DND-41 (cell line): ENCODE results near the gene PMS1.
A peak's percentile ranks its signal among the peaks of the same experiment; 100 is the strongest.

Experiments used
- ATAC-seq: fragments of 200-7000 bp; cut with Tn5 transposase; 3 replicates; pipeline ENCODE4 v1.9.1; 2021; ENCODE audit warnings: low read depth; ENCODE audit not compliant: insufficient read depth
- DNase-seq: peaks from one replicate; pipeline ENCODE4 v3.0.0-alpha.2; 2020
- H2AFZ ChIP-seq: 2 replicates; pipeline ENCODE4 v1.6.0; 2012; ENCODE audit warnings: low read depth, low read length
- H3K27ac ChIP-seq: 2 replicates; pipeline ENCODE4 v1.5.1; 2012; ENCODE audit warnings: low read length, inconsistent platforms
- H3K27me3 ChIP-seq: fragments of 200-600 bp; sonication (generic); 2 replicates; pipeline ENCODE4 v1.6.0; 2012; ENCODE audit warnings: low read length, mild to moderate bottlenecking, inconsistent platforms; ENCODE audit not compliant: insufficient read depth, poor library complexity
- H3K36me3 ChIP-seq: 2 replicates; pipeline ENCODE4 v1.5.1; 2012; ENCODE audit warnings: low read length, inconsistent platforms; ENCODE audit not compliant: insufficient read depth
- H3K4me1 ChIP-seq: 2 replicates; pipeline ENCODE4 v1.5.1; 2012; ENCODE audit warnings: mild to moderate bottlenecking, low read length; ENCODE audit not compliant: insufficient read depth
- H3K4me2 ChIP-seq: 2 replicates; pipeline ENCODE4 v1.6.0; 2012; ENCODE audit warnings: mild to moderate bottlenecking, moderate library complexity, low read length, inconsistent platforms; ENCODE audit not compliant: insufficient read depth
- H3K4me3 ChIP-seq, 2 experiments: fragments of 200-600 bp in 1 of 2; shearing (Covaris generic) in 1 of 2; 2 replicates each; pipeline ENCODE4 v1.5.1; 2012 to 2016; ENCODE audit warnings: inconsistent platforms in 2 of 2, low read length in 2 of 2, mild to moderate bottlenecking in 2 of 2, low read depth in 1 of 2, moderate library complexity in 1 of 2
- H3K79me2 ChIP-seq: 2 replicates; pipeline ENCODE4 v1.6.0; 2012; ENCODE audit warnings: low read length, inconsistent platforms; ENCODE audit not compliant: insufficient read depth
- H3K9ac ChIP-seq: 2 replicates; pipeline ENCODE4 v1.6.0; 2012; ENCODE audit warnings: low read depth, mild to moderate bottlenecking, inconsistent platforms, low read length, moderate library complexity
- H3K9me3 ChIP-seq: 2 replicates; pipeline ENCODE4 v1.5.1; 2012; ENCODE audit warnings: low read length, moderate library complexity, mild to moderate bottlenecking, inconsistent platforms; ENCODE audit not compliant: insufficient read depth, severe bottlenecking
- H4K20me1 ChIP-seq: 2 replicates; pipeline ENCODE4 v1.6.0; 2012; ENCODE audit warnings: low read length; ENCODE audit not compliant: insufficient read depth
- EZH2 ChIP-seq: IDR thresholded peaks from 3 replicates; pipeline ENCODE4 v1.6.1; 2012; ENCODE audit warnings: borderline replicate concordance, low read depth, mild to moderate bottlenecking, moderate library complexity, low read length, inconsistent platforms; ENCODE audit not compliant: severe bottlenecking
- TF ChIP-seq, protein P1 (sequence below): IDR thresholded peaks from 2 replicates; pipeline ENCODE4 v1.5.1; 2012; ENCODE audit warnings: borderline replicate concordance, low read length, moderate library complexity, mild to moderate bottlenecking; ENCODE audit not compliant: poor library complexity, severe bottlenecking; ENCODE audit errors: extremely low read depth

PMS1 gene

DNA sequence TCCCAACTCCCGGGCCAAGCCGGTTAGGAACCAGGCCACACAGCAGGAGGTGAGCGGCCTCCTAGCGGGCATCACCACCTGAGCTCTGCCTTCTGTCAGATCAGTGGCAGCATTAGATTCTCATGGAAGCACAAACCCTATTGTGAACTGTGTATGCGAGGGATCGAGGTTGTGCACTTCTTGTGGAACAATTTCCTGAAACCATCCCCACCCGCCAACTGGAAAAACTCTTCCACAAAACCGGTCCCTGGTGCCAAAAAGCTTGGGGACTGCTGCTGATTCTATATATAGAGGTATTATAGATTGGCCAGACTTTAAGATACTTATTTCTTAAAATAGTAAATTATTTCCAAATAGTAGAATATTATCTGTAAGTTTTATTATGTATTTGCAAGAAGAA lies 89.4 kb downstream of the PMS1 start:
- Histone ChIP-seq H3K4me3 (no peak overlapping the region), H3K9ac (no peak overlapping the region), H3K36me3 (peaks cover 21% of the 10 kb centered on the region; the same call in 1 of the 2 replicates), H3K79me2 (no peaks in the 10 kb centered on the region), H3K4me1 (no peaks in the 10 kb centered on the region), H3K4me2 (no peak overlapping the region), H3K9me3 (no peaks in the 10 kb centered on the region), H3K27ac (no peak overlapping the region), H4K20me1 (no peaks in the 10 kb centered on the region), H2AFZ (no peak overlapping the region), H3K27me3 (no peaks in the 10 kb centered on the region)
- no peak for TF ChIP-seq EZH2
- TF ChIP-seq, protein P1, sequence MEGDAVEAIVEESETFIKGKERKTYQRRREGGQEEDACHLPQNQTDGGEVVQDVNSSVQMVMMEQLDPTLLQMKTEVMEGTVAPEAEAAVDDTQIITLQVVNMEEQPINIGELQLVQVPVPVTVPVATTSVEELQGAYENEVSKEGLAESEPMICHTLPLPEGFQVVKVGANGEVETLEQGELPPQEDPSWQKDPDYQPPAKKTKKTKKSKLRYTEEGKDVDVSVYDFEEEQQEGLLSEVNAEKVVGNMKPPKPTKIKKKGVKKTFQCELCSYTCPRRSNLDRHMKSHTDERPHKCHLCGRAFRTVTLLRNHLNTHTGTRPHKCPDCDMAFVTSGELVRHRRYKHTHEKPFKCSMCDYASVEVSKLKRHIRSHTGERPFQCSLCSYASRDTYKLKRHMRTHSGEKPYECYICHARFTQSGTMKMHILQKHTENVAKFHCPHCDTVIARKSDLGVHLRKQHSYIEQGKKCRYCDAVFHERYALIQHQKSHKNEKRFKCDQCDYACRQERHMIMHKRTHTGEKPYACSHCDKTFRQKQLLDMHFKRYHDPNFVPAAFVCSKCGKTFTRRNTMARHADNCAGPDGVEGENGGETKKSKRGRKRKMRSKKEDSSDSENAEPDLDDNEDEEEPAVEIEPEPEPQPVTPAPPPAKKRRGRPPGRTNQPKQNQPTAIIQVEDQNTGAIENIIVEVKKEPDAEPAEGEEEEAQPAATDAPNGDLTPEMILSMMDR = no peak
- DNase-seq (no peak), ATAC-seq (no peak)

DNA sequence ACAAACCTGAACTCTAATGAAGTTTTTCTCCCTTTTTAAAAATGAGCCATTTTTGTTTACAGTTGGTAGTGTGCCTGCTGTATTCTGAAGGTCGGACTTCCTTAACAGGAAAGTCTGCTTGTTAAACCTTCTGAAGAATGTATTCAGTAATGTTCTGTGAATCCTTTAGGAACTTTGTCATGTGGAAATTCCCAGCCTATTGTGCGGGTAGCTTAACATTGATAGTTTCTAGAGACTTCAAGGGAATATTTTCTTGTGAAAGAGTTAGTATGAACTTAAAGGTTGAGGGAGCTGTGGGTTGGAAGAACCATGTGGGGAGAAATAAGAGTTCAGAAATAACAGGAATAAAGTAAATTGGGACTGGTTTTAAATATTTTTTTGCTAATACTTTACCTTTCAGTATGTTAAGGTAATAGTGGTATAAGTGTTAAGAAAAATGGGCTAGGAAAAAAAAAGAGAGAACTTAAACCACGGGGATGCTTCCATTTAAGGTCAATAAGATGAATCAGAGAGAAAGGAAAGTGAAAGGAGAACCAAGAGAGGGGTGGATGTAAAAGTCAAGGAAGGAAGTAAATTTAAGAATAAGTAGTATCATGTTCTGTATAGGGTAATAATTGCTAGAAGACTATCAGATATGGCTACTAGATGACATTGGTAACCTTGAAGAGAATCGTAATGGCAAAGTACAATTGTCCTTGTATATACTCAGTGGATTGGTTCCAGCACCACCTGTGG lies 90.5 kb downstream of the PMS1 start:
- Histone ChIP-seq H2AFZ (no peak overlapping the region), H3K79me2 (no peaks in the 10 kb centered on the region), H3K4me1 (no peaks in the 10 kb centered on the region), H3K4me2 (no peak overlapping the region), H3K27me3 (no peaks in the 10 kb centered on the region), H3K36me3 (peaks cover 22% of the 10 kb centered on the region; the same call in 1 of the 2 replicates), H3K27ac (no peak overlapping the region), H4K20me1 (no peaks in the 10 kb centered on the region), H3K9me3 (no peaks in the 10 kb centered on the region), H3K4me3 (no peak overlapping the region), H3K9ac (no peak overlapping the region)
- TF ChIP-seq, protein P1 = no peak
- TF ChIP-seq EZH2 = no peak
- DNase-seq = no peak
- peak; percentile 53; the same call in 2 of the 3 replicates for ATAC-seq

DNA sequence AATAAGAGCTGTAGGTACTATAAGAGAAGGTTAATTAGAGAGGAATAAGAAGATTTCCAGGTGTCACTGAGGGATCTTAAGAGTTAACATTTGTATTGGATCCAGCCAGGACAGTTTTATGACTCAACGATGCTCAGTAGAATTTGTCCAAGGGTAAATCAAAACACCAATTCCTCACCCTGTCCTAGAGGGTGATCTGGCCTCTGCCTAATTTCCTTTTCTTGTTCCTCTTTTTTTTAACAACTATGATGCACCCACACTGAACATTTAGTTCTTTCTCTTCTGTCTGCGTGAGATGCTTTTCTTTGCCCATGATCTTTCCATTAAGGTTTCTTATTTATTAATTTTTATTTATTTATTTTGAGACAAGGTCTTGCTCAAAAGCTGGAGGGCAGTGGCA lies 92.0 kb downstream of the PMS1 start:
- DNase-seq = no peak
- no peak for ATAC-seq
- no peaks in the 10 kb centered on the region for H3K4me1 ChIP-seq
- H4K20me1 ChIP-seq = no peaks in the 10 kb centered on the region
- H3K4me3 ChIP-seq = no peak overlapping the region
- H3K79me2 ChIP-seq = no peaks in the 10 kb centered on the region
- no peaks in the 10 kb centered on the region for H3K27me3 ChIP-seq
- H3K4me2 ChIP-seq = no peak overlapping the region
- H3K27ac ChIP-seq = no peak overlapping the region
- peaks cover 22% of the 10 kb centered on the region; the same call in 1 of the 2 replicates for H3K36me3 ChIP-seq
- H2AFZ ChIP-seq = no peak overlapping the region
- no peak overlapping the region for H3K9ac ChIP-seq
- H3K9me3 ChIP-seq = no peaks in the 10 kb centered on the region
- TF ChIP-seq, protein P1 = no peak
- no peak for TF ChIP-seq EZH2
